ENCODE results near the gene DHRS11. TPM values are rescaled to one million over a fixed set of nuclear protein-coding genes. Genes with fewer than 3 reads are reported as not detected.

The DHRS11 gene
- total RNA-seq, 2 donors from 2014 or later = 221 to 249 TPM

- DNase-seq = peak in 1 of 2 donors; percentile 57
- peak; percentile 86 for ATAC-seq
- intact Hi-C loops (cut with DNase I, micrococcal nuclease) = no loop called here
These were observed 17.3 kb downstream of the DHRS11 start for GRCh38 chr17:36608794-36609497.

GRCh38 chr17:36609498-36609862 lies 17.8 kb downstream of the DHRS11 start:
- DNase-seq (no peak), ATAC-seq (no peak)
- intact Hi-C loops (cut with DNase I, micrococcal nuclease) = no loop called here

GRCh38 chr17:36610474-36610873 lies 18.8 kb downstream of the DHRS11 start:
- intact Hi-C loops (cut with DNase I, micrococcal nuclease) = no loop called here
- ATAC-seq (no peak), DNase-seq (no peak)

GRCh38 chr17:36611345-36612072 lies 19.8 kb downstream of the DHRS11 start:
- intact Hi-C loops (cut with DNase I, micrococcal nuclease) = no loop called here
- no peak for DNase-seq
- ATAC-seq = no peak

GRCh38 chr17:36612323-36612722 lies 20.6 kb downstream of the DHRS11 start:
- intact Hi-C loops (cut with DNase I, micrococcal nuclease) = no loop called here
- ATAC-seq = no peak

GRCh38 chr17:36613155-36613554 lies 21.5 kb downstream of the DHRS11 start:
- intact Hi-C loops (cut with DNase I, micrococcal nuclease) = no loop called here
- ATAC-seq (no peak), DNase-seq (no peak)

More at GRCh38 chr17:36612323-36612722, 20.6 kb downstream of the DHRS11 start:
- no peak for DNase-seq

GRCh38 chr17:36614081-36614480 lies 22.4 kb downstream of the DHRS11 start:
- no peak for ATAC-seq
- intact Hi-C loops (cut with DNase I, micrococcal nuclease) = no loop called here

GRCh38 chr17:36614933-36615332 lies 23.3 kb downstream of the DHRS11 start:
- intact Hi-C loops (cut with DNase I, micrococcal nuclease) = no loop called here
- no peak for ATAC-seq
- no peak for DNase-seq

More at GRCh38 chr17:36614081-36614480, 22.4 kb downstream of the DHRS11 start:
- no peak for DNase-seq

- no peak for ATAC-seq
- no peak for DNase-seq
- intact Hi-C loops (cut with DNase I, micrococcal nuclease) = no loop called here
These were observed 24.7 kb downstream of the DHRS11 start for GRCh38 chr17:36616061-36617029.

- intact Hi-C loops (cut with DNase I, micrococcal nuclease) = no loop called here
- DNase-seq (no peak), ATAC-seq (no peak)
These were observed 26.1 kb downstream of the DHRS11 start for GRCh38 chr17:36617773-36618172.

- intact Hi-C loops (cut with DNase I, micrococcal nuclease) = loop anchor here in 1 of 2 donors (10.0 kb wide), 1 partner anchor 422 kb away; no protein-coding TSS in a partner anchor
- ATAC-seq (no peak), DNase-seq (no peak)
These were observed 31.6 kb downstream of the DHRS11 start for GRCh38 chr17:36623281-36623680.

- intact Hi-C loops (cut with DNase I, micrococcal nuclease) = loop anchor here in 1 of 2 donors (10.0 kb wide), 1 partner anchor 420 kb away; no protein-coding TSS in a partner anchor
- ATAC-seq (no peak), DNase-seq (no peak)
These were observed 33.5 kb downstream of the DHRS11 start for GRCh38 chr17:36625188-36625587.

- intact Hi-C loops (cut with DNase I, micrococcal nuclease) = loop anchor here in 1 of 2 donors (10.0 kb wide), 1 partner anchor 418 kb away; no protein-coding TSS in a partner anchor
- DNase-seq (no peak), ATAC-seq (no peak)
These were observed 35.4 kb downstream of the DHRS11 start for GRCh38 chr17:36627101-36627500.

- DNase-seq (no peak), ATAC-seq (no peak)
- intact Hi-C loops (cut with DNase I, micrococcal nuclease) = loop anchor here in 1 of 2 donors (10.0 kb wide), 1 partner anchor 416 kb away; no protein-coding TSS in a partner anchor
These were observed 36.9 kb downstream of the DHRS11 start for GRCh38 chr17:36628576-36628975.

- DNase-seq = peak; percentile 39 to 82
- intact Hi-C loops (cut with DNase I, micrococcal nuclease) = loop anchor here in 1 of 2 donors (10.0 kb wide), 1 partner anchor 415 kb away; no protein-coding TSS in a partner anchor
- peak; percentile 89 for ATAC-seq
These were observed 37.7 kb downstream of the DHRS11 start for GRCh38 chr17:36629252-36629847.

GRCh38 chr17:36629970-36630502 lies 38.4 kb downstream of the DHRS11 start:
- no peak for ATAC-seq
- intact Hi-C loops (cut with DNase I, micrococcal nuclease) = loop anchor here in 1 of 2 donors (10.0 kb wide), 1 partner anchor 415 kb away; no protein-coding TSS in a partner anchor
- no peak for DNase-seq

- ATAC-seq = no peak
- intact Hi-C loops (cut with DNase I, micrococcal nuclease) = no loop called here
- DNase-seq = no peak
These were observed 39.3 kb downstream of the DHRS11 start for GRCh38 chr17:36631022-36631421.
